GM12878 (cell line): ENCODE data around the gene ARHGEF25. TPM values are rescaled to one million over a fixed set of nuclear protein-coding genes. Genes with fewer than 3 reads are reported as not detected.

Experiments
- ATAC-seq: fragments of 200-7000 bp; cut with Tn5 transposase; 3 replicates; pipeline ENCODE4 v1.9.1; 2020; ENCODE audit warnings: mild to moderate bottlenecking, moderate library complexity
- BruUV-seq: library from RNA; stranded (reverse); fragments of 400-500 nt; replicated peaks from 2 replicates; lab custom pipeline; 2021; lab: Mats Ljungman, UMichigan
- CTCF ChIA-PET: fragments of 300-600 bp; sonication (Branson Sonifier 250); formaldehyde crosslinking; extraction: SDS; loops from one replicate; lab custom pipeline; 2021; ENCODE audit warnings: inconsistent platforms; lab: Yijun Ruan, JAX
- POLR2A ChIA-PET: fragments of 350-600 bp; formaldehyde crosslinking; extraction: SDS; loops from one replicate; lab custom pipeline; 2021; ENCODE audit warnings: inconsistent platforms; lab: Charles Lee
- RAD21 ChIA-PET: fragments of 300-600 bp; sonication (Branson Sonifier 250); formaldehyde crosslinking; loops from one replicate; lab custom pipeline; 2023; ENCODE audit warnings: antibody characterized with exemption; ENCODE audit not compliant: unreplicated experiment; lab: Charles Lee
- SMC1A ChIA-PET: fragments of 300-600 bp; sonication (Branson Sonifier 250); formaldehyde crosslinking; loops from one replicate; lab custom pipeline; 2023; ENCODE audit not compliant: unreplicated experiment, uncharacterized antibody; lab: Charles Lee
- DNase-seq: peaks from one replicate; pipeline ENCODE4 v3.0.0-alpha.2; 2011; ENCODE audit warnings: low read depth, low spot score
- FAIRE-seq: peaks from 3 replicates; lab custom pipeline; 2011; peaks lifted over from hg19 to GRCh38; lab: Jason Lieb, UNC
- H2AFZ ChIP-seq: 2 replicates; pipeline ENCODE4 v1.6.0; 2011; ENCODE audit warnings: low read depth, low read length, control low read depth; ENCODE audit not compliant: control insufficient read depth
- H3K27ac ChIP-seq: 2 replicates; pipeline ENCODE4 v1.5.1; 2011; ENCODE audit warnings: control low read depth; ENCODE audit not compliant: control insufficient read depth, insufficient read depth
- H3K27me3 ChIP-seq, 2 experiments: replicated peaks in 1 of 2; 2 replicates each; pipeline versions ENCODE4 v1.6.0 to v1.6.1; 2011; ENCODE audit warnings: low read length in 1 of 2; ENCODE audit not compliant: control insufficient read depth in 2 of 2, insufficient read depth in 2 of 2
- H3K36me3 ChIP-seq, 2 experiments: 2 replicates each; pipeline ENCODE4 v1.5.1; 2011; ENCODE audit warnings: low read length in 1 of 2; ENCODE audit not compliant: control insufficient read depth in 2 of 2, insufficient read depth in 2 of 2
- H3K4me1 ChIP-seq: 2 replicates; pipeline ENCODE4 v1.6.1; 2011; ENCODE audit warnings: mild to moderate bottlenecking, low read length, moderate library complexity, mixed read lengths; ENCODE audit not compliant: control insufficient read depth, insufficient read depth
- H3K4me2 ChIP-seq: 2 replicates; pipeline ENCODE4 v1.6.0; 2011; ENCODE audit warnings: control low read depth; ENCODE audit not compliant: control insufficient read depth, insufficient read depth
- H3K4me3 ChIP-seq: fragments of 200-600 bp; sonication (generic); 2 replicates; pipeline ENCODE4 v1.5.1; 2016
- H3K79me2 ChIP-seq: 2 replicates; pipeline ENCODE4 v1.6.0; 2011; ENCODE audit warnings: low read length; ENCODE audit not compliant: control insufficient read depth, insufficient read depth
- H3K9ac ChIP-seq: 2 replicates; pipeline ENCODE4 v1.8.0; 2011; ENCODE audit warnings: low read length, control low read depth, mixed read lengths; ENCODE audit not compliant: control insufficient read depth, insufficient read depth
- H3K9me3 ChIP-seq: replicated peaks from 3 replicates; pipeline ENCODE4 v1.5.1; 2011; ENCODE audit warnings: mild to moderate bottlenecking, low read length; ENCODE audit not compliant: control insufficient read depth, insufficient read depth
- H4K20me1 ChIP-seq: 2 replicates; pipeline ENCODE4 v1.6.0; 2011; ENCODE audit not compliant: control insufficient read depth, insufficient read depth
- BCLAF1 ChIP-seq: fragments of 450-650 bp; IDR thresholded peaks from 2 replicates; pipeline ENCODE4 v1.6.1; 2017; ENCODE audit warnings: antibody characterized with exemption, mild to moderate bottlenecking, moderate library complexity
- BMI1 ChIP-seq: fragments of 450-650 bp; IDR thresholded peaks from 2 replicates; pipeline ENCODE4 v1.6.1; 2016; ENCODE audit warnings: mild to moderate bottlenecking, moderate library complexity, borderline replicate concordance
- CREM ChIP-seq: IDR thresholded peaks from 2 replicates; pipeline ENCODE4 v1.6.1; 2014; ENCODE audit warnings: antibody characterized with exemption, low read depth
- ELK1 ChIP-seq: IDR thresholded peaks from 2 replicates; pipeline ENCODE4 v1.6.1; 2012; ENCODE audit warnings: low read depth, low read length, improper control_type of control experiment
- GATAD2B ChIP-seq: fragments of 450-650 bp; conservative IDR thresholded peaks from 2 replicates; pipeline ENCODE4 v1.6.1; 2017; ENCODE audit warnings: low read depth, mild to moderate bottlenecking, moderate library complexity
- HSF1 ChIP-seq: fragments of 150-350 bp; IDR thresholded peaks from 2 replicates; pipeline ENCODE4 v1.6.1; 2014; ENCODE audit warnings: mild to moderate bottlenecking, low read depth, low read length
- LARP7 ChIP-seq: fragments of 450-650 bp; IDR thresholded peaks from 2 replicates; pipeline ENCODE4 v1.6.1; 2017; ENCODE audit warnings: mild to moderate bottlenecking
- NBN ChIP-seq: fragments of 450-650 bp; IDR thresholded peaks from 2 replicates; pipeline ENCODE4 v1.6.1; 2016
- NFYA ChIP-seq: IDR thresholded peaks from 2 replicates; pipeline ENCODE4 v1.6.1; 2011; ENCODE audit warnings: low read depth, mild to moderate bottlenecking, low read length, improper control_type of control experiment, borderline replicate concordance
- POLR2AphosphoS5 ChIP-seq: IDR thresholded peaks from 2 replicates; pipeline ENCODE4 v1.6.1; 2011; ENCODE audit warnings: mild to moderate bottlenecking, low read length, inconsistent platforms
- RB1 ChIP-seq: fragments of 450-650 bp; formaldehyde crosslinking; IDR thresholded peaks from 2 replicates; pipeline ENCODE4 v1.6.1; 2017; ENCODE audit warnings: mild to moderate bottlenecking, borderline replicate concordance
- RUNX3 ChIP-seq: IDR thresholded peaks from 2 replicates; pipeline ENCODE4 v1.6.1; 2012; ENCODE audit warnings: low read length, inconsistent platforms
- SMARCA5 ChIP-seq: fragments of 450-650 bp; IDR thresholded peaks from 2 replicates; pipeline ENCODE4 v1.6.1; 2017; ENCODE audit warnings: mild to moderate bottlenecking
- SUPT20H ChIP-seq: IDR thresholded peaks from 2 replicates; pipeline ENCODE4 v1.6.1; 2011; ENCODE audit warnings: low read depth, mild to moderate bottlenecking, low read length, moderate library complexity, borderline replicate concordance; ENCODE audit not compliant: control insufficient read depth
- TAF1 ChIP-seq: IDR thresholded peaks from 2 replicates; pipeline ENCODE4 v1.6.1; 2011; ENCODE audit warnings: mild to moderate bottlenecking, low read depth, low read length, borderline replicate concordance
- WGBS: methylation state at CpG from one replicate; pipeline ENCODE4 v1.1.6; 2016; ENCODE audit warnings: low lambda C conversion rate; ENCODE audit not compliant: insufficient replicate concordance, insufficient coverage; ENCODE audit errors: missing lambda C conversion rate; 5-methylcytosine and 5-hydroxymethylcytosine counted together
- in situ Hi-C: fragments of 300-500 bp; cut with MboI; formaldehyde crosslinking; loops from 9 replicates; pipeline ENCODE4 v1.14.3; 2018; ENCODE audit warnings: mixed read lengths
- intact Hi-C: fragments of 100-400 bp; cut with micrococcal nuclease; formaldehyde crosslinking; loops from one replicate; pipeline ENCODE4 v1.14.2; 2022; ENCODE audit not compliant: unreplicated experiment
- polyA plus RNA-seq, 11 experiments: library from polyadenylated mRNA; depleted of rRNA in 4 of 11; unstranded in 6 of 11; stranded (reverse) in 5 of 11; fragments of >200 nt; fragmentation: Nextera tagmentation in 4 of 11; fragmentation: Illumina TruSeq in 1 of 11; extraction: Ambion mirVana in 4 of 11; extraction: Trizol in 1 of 11; gene quantifications; 1 replicate in 1 of 11; 2 replicates in 10 of 11; pipeline versions ENCODE4 v1.2.1 to v1.2.3, GENCODE V29; 2011 to 2016; ENCODE audit warnings: inconsistent platforms in 2 of 11, missing spikeins in 2 of 11, low read depth in 1 of 11
- total RNA-seq, 4 experiments: library from RNA; depleted of rRNA in 3 of 4; stranded (reverse); fragments of >200 nt in 3 of 4; fragmentation: Illumina TruSeq in 1 of 4; extraction: Trizol in 1 of 4; gene quantifications; 2 replicates each; pipeline versions ENCODE4 v1.2.1 to v1.2.3, GENCODE V29; 2013 to 2021

Gene ARHGEF25
- total and polyA plus RNA-seq, 10 of the 15 experiments (the other 5 are each of a cell fraction or from before 2014, with no cell fraction given) = 0.08 to 4.5 (median 1.2) TPM; not detected in 3

GRCh38 chr12:57621497-57622292 is 10.5 kb downstream of the ARHGEF25 start (continued):
- TF ChIP-seq TAF1 (no peak), RUNX3 (peak; percentile 46), SUPT20H (no peak), RB1 (peak; percentile 67; the same call in 1 of the 2 replicates), GATAD2B (peak; percentile 60; the same call in 1 of the 2 replicates), NBN (0 out of 2 replicates have a peak, but pooled peaks have one; percentile 44), LARP7 (peak; percentile 72; the same call in 1 of the 2 replicates), SMARCA5 (peak; percentile 65; the same call in 1 of the 2 replicates)

GRCh38 chr12:57622293-57623245 is 11.3 kb downstream of the ARHGEF25 start:
- Histone ChIP-seq H3K4me2 (no peak overlapping the region), H3K79me2 (no peaks in the 10 kb centered on the region), H3K27ac (no peak overlapping the region), H4K20me1 (no peaks in the 10 kb centered on the region), H3K4me1 (peaks cover 6% of the 10 kb centered on the region), H3K9me3 (no peaks in the 10 kb centered on the region), H3K27me3 (peaks cover 30 to 31% of the 10 kb centered on the region in 2 experiments; a peak in 3 of 4 replicates), H3K36me3 (no peaks in the 10 kb centered on the region), H3K4me3 (no peak overlapping the region), H3K9ac (no peak overlapping the region), H2AFZ (no peak overlapping the region)
- ChIA-PET CTCF (interaction anchor here (0.8 to 7.8 kb wide), 4 partner anchors 8 to 164 kb away, joined by 3 to 119 read pairs (median 10); no protein-coding TSS in a partner anchor), RAD21 (interaction anchor here (1.1 to 2.0 kb wide), 3 partner anchors 37 to 164 kb away, joined by 3 to 12 read pairs (median 3); no protein-coding TSS in a partner anchor), POLR2A (no interaction called here), SMC1A (interaction anchor here (0.9 to 1.5 kb wide), 6 partner anchors 8 to 164 kb away, joined by 3 to 16 read pairs (median 4); no protein-coding TSS in a partner anchor)
- no peak for ATAC-seq
- 51% methylated on average over 9 of the region's 9 CpGs for WGBS
- in situ Hi-C loops = no loop called here
- no peak for FAIRE-seq
- TF ChIP-seq BMI1 (no peak), NFYA (no peak), HSF1 (no peak), BCLAF1 (no peak), ELK1 (no peak), POLR2AphosphoS5 (no peak), CREM (no peak)
- no TSS peak for BruUV-seq
- intact Hi-C loops = loop anchor here (5.0 kb wide), 1 partner anchor 165 kb away; the partner anchor contains the start of genes GLI1 and INHBE
- DNase-seq = no peak
